K562 (cell line): Measurements from ENCODE around the gene FOXO3. TPM values are rescaled to one million over a fixed set of nuclear protein-coding genes. Genes with fewer than 3 reads are reported as not detected.

Experiments used
- BRCA1 ChIP-seq, 2 experiments: fragments of 450-650 bp in 1 of 2; sonication (generic) in 1 of 2; formaldehyde crosslinking in 1 of 2; IDR thresholded peaks; 2 replicates each; pipeline versions ENCODE4 v1.5.0 to v1.6.1; 2017 to 2020; ENCODE audit warnings: mild to moderate bottlenecking in 1 of 2, missing genetic modification reagents in 1 of 2
- CBFA2T3 ChIP-seq: fragments of 450-650 bp; IDR thresholded peaks from 2 replicates; pipeline ENCODE4 v1.6.1; 2017
- DMBX1 ChIP-seq: fragments of 250-450 bp; sonication (Bioruptor Pico); IDR thresholded peaks from 2 replicates; pipeline ENCODE4 v1.8.0; 2022; ENCODE audit warnings: inconsistent platforms, mild to moderate bottlenecking, moderate library complexity, borderline replicate concordance
- ELF1 ChIP-seq: fragments of 200-800 bp; sonication (Bioruptor generic); IDR thresholded peaks from 2 replicates; pipeline ENCODE4 v1.6.1; 2016; ENCODE audit warnings: missing genetic modification characterization, missing compliant biosample characterization
- HMG20A ChIP-seq: fragments of 450-650 bp; formaldehyde crosslinking; conservative IDR thresholded peaks from 2 replicates; pipeline ENCODE4 v1.4.0; 2020; ENCODE audit warnings: mild to moderate bottlenecking, mixed read lengths
- NFIC ChIP-seq: fragments of 450-650 bp; IDR thresholded peaks from 2 replicates; pipeline ENCODE4 v1.6.1; 2017; ENCODE audit warnings: mild to moderate bottlenecking, inconsistent platforms
- NR1H2 ChIP-seq: sonication (generic); formaldehyde crosslinking; IDR thresholded peaks from 2 replicates; pipeline ENCODE4 v1.4.0; 2020; ENCODE audit warnings: mild to moderate bottlenecking, missing genetic modification reagents
- PHF20 ChIP-seq: fragments of 450-650 bp; IDR thresholded peaks from 2 replicates; pipeline ENCODE4 v1.6.1; 2018; ENCODE audit not compliant: partially characterized antibody
- PKNOX1 ChIP-seq: fragments of 450-650 bp; IDR thresholded peaks from 2 replicates; pipeline ENCODE4 v1.6.1; 2016
- SRSF3 ChIP-seq: fragments of 200-400 bp; formaldehyde crosslinking; IDR thresholded peaks from 2 replicates; pipeline ENCODE4 v1.6.1; 2016; ENCODE audit warnings: mild to moderate bottlenecking, low read length, moderate library complexity; ENCODE audit not compliant: insufficient read depth
- SRSF9 ChIP-seq: fragments of 200-400 bp; formaldehyde crosslinking; IDR thresholded peaks from 2 replicates; pipeline ENCODE4 v1.6.1; 2017; ENCODE audit warnings: low read depth, low read length, borderline replicate concordance
- TFAP4 ChIP-seq: sonication (generic); formaldehyde crosslinking; IDR thresholded peaks from 2 replicates; pipeline ENCODE4 v1.8.0; 2022; ENCODE audit warnings: missing genetic modification reagents, mild to moderate bottlenecking, moderate library complexity, borderline replicate concordance
- TSHZ1 ChIP-seq: fragments of 250-450 bp; sonication (Bioruptor Pico); IDR thresholded peaks from 2 replicates; pipeline ENCODE4 v1.4.0; 2020; ENCODE audit warnings: mild to moderate bottlenecking, moderate library complexity
- ZBED1 ChIP-seq: IDR thresholded peaks from 2 replicates; pipeline ENCODE4 v1.6.1; 2014
- ZNF165 ChIP-seq: fragments of 250-450 bp; sonication (Bioruptor Pico); IDR thresholded peaks from 2 replicates; pipeline ENCODE4 v1.4.0; 2020; ENCODE audit warnings: borderline replicate concordance
- ZNF253 ChIP-seq: fragments of 250-450 bp; sonication (Bioruptor Pico); conservative IDR thresholded peaks from 2 replicates; pipeline ENCODE4 v1.6.1; 2021; ENCODE audit warnings: mild to moderate bottlenecking
- ZNF785 ChIP-seq: fragments of 250-450 bp; sonication (Bioruptor Pico); IDR thresholded peaks from 2 replicates; pipeline ENCODE4 v1.4.0; 2020; ENCODE audit warnings: mild to moderate bottlenecking
- polyA plus RNA-seq, 8 experiments: library from polyadenylated mRNA; depleted of rRNA in 4 of 8; stranded (reverse) in 5 of 8; unstranded in 3 of 8; fragments of >200 nt; fragmentation: Nextera tagmentation in 2 of 8; fragmentation: Illumina TruSeq in 1 of 8; extraction: Ambion mirVana in 2 of 8; extraction: Trizol in 1 of 8; gene quantifications; 2 replicates each; pipeline versions ENCODE4 v1.2.1 to v1.2.3, GENCODE V29; 2011 to 2014; ENCODE audit warnings: inconsistent platforms in 1 of 8, missing spikeins in 1 of 8
- total RNA-seq, 7 experiments: library from RNA; depleted of rRNA in 6 of 7; stranded (reverse); fragments of >200 nt in 6 of 7; fragmentation: Illumina TruSeq in 2 of 7; extraction: Trizol in 2 of 7; gene quantifications; 2 replicates each; pipeline versions ENCODE4 v1.2.1 to v1.2.3, GENCODE V29; 2011 to 2021; ENCODE audit warnings: low replicate concordance in 1 of 7
- TF ChIP-seq, protein P1 (sequence below): fragments of 250-450 bp; sonication (Bioruptor Pico); IDR thresholded peaks from 2 replicates; pipeline ENCODE4 v1.4.0; 2020

Gene FOXO3
- total and polyA plus RNA-seq, 9 of the 15 experiments (the other 6 are each of a cell fraction or from before 2014, with no cell fraction given) = 3.0 to 14.6 (median 6.0) TPM

- TF ChIP-seq TFAP4 (CRISPR knock-in tag) = no peak
- TF ChIP-seq ELF1 (tag) = no peak
- no peak for TF ChIP-seq SRSF9
- TF ChIP-seq NFIC = peak; percentile 79
- TF ChIP-seq ZBED1 = no peak
- TF ChIP-seq ZNF165 (CRISPR knock-in tag) = no peak
- no peak for TF ChIP-seq PHF20
- TF ChIP-seq HMG20A = no peak
- TF ChIP-seq, protein P1, sequence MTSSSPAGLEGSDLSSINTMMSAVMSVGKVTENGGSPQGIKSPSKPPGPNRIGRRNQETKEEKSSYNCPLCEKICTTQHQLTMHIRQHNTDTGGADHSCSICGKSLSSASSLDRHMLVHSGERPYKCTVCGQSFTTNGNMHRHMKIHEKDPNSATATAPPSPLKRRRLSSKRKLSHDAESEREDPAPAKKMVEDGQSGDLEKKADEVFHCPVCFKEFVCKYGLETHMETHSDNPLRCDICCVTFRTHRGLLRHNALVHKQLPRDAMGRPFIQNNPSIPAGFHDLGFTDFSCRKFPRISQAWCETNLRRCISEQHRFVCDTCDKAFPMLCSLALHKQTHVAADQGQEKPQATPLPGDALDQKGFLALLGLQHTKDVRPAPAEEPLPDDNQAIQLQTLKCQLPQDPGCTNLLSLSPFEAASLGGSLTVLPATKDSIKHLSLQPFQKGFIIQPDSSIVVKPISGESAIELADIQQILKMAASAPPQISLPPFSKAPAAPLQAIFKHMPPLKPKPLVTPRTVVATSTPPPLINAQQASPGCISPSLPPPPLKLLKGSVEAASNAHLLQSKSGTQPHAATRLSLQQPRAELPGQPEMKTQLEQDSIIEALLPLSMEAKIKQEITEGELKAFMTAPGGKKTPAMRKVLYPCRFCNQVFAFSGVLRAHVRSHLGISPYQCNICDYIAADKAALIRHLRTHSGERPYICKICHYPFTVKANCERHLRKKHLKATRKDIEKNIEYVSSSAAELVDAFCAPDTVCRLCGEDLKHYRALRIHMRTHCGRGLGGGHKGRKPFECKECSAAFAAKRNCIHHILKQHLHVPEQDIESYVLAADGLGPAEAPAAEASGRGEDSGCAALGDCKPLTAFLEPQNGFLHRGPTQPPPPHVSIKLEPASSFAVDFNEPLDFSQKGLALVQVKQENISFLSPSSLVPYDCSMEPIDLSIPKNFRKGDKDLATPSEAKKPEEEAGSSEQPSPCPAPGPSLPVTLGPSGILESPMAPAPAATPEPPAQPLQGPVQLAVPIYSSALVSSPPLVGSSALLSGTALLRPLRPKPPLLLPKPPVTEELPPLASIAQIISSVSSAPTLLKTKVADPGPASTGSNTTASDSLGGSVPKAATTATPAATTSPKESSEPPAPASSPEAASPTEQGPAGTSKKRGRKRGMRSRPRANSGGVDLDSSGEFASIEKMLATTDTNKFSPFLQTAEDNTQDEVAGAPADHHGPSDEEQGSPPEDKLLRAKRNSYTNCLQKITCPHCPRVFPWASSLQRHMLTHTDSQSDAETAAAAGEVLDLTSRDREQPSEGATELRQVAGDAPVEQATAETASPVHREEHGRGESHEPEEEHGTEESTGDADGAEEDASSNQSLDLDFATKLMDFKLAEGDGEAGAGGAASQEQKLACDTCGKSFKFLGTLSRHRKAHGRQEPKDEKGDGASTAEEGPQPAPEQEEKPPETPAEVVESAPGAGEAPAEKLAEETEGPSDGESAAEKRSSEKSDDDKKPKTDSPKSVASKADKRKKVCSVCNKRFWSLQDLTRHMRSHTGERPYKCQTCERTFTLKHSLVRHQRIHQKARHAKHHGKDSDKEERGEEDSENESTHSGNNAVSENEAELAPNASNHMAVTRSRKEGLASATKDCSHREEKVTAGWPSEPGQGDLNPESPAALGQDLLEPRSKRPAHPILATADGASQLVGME (CRISPR knock-in tag) = no peak
- TF ChIP-seq ZNF253 (CRISPR knock-in tag) = no peak
- TF ChIP-seq BRCA1 (IDR thresholded peaks at IDR 0.05) = no peak
- TF ChIP-seq BRCA1 (CRISPR knock-in tag; IDR thresholded peaks at IDR 0.05) = no peak
- TF ChIP-seq ZNF785 (CRISPR knock-in tag) = no peak
- TF ChIP-seq NR1H2 (CRISPR knock-in tag) = no peak
- TF ChIP-seq SRSF3 = no peak
- peak; percentile 88 for TF ChIP-seq CBFA2T3
- no peak for TF ChIP-seq PKNOX1
- TF ChIP-seq TSHZ1 (CRISPR knock-in tag) = no peak
- 0 out of 2 replicates have a peak, but pooled peaks have one; percentile 34 for TF ChIP-seq DMBX1 (CRISPR knock-in tag)
Observed at GRCh38 chr6:108574457-108575141, 13.9 kb downstream of the FOXO3 start (continued).
